ENCODE results near the gene MBNL3.

GRCh38 chrX:132491191-132491590 is 2.4 kb upstream of the MBNL3 start:
- TF ChIP-seq CTCF (IDR thresholded peaks at IDR 0.05; ENCODE audit: insufficient read depth, low read length, poor library complexity, severe bottlenecking) = no peak
- TF ChIP-seq EZH2phosphoT487 (conservative IDR thresholded peaks at IDR 0.05; ENCODE audit: low read length) = no peak

Data from SU-DHL-6 (cell line).